VCaP (cell line): ENCODE measurements around the gene BCL10.
"Not testable (repeated sequence)": the region's sequence is repeated elsewhere in the genome, so short reads cannot be mapped to it uniquely, and the experiment has no call there.

Experiments
- H3K27ac ChIP-seq: fragments of 450-650 bp; 2 replicates; pipeline ENCODE4 v1.5.1; 2017
- TF ChIP-seq, protein P1 (sequence below): fragments of 450-650 bp; conservative IDR thresholded peaks from 2 replicates; pipeline ENCODE4 v1.5.1; 2017; ENCODE audit warnings: mild to moderate bottlenecking, moderate library complexity

The BCL10 gene

DNA sequence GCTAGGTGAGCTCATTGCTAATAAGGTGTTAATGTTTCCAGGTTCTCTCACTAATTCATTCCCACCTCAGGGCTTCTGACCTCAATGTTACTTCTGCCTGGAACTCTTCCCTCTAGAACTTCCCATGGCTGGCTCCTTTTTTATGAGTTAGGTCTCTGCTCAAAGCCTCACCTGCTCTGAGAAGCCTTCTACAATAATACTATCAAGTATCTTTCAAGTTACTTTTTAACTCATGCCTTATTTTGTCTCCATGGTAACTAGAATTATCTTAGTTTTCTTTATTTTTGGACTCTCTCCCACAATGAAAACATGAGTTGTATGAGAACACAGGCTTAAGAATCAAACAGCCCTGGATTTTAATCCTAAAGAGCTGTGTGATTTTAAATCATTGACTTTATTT is 13.4 kb downstream of the BCL10 start:
- TF ChIP-seq, protein P1, sequence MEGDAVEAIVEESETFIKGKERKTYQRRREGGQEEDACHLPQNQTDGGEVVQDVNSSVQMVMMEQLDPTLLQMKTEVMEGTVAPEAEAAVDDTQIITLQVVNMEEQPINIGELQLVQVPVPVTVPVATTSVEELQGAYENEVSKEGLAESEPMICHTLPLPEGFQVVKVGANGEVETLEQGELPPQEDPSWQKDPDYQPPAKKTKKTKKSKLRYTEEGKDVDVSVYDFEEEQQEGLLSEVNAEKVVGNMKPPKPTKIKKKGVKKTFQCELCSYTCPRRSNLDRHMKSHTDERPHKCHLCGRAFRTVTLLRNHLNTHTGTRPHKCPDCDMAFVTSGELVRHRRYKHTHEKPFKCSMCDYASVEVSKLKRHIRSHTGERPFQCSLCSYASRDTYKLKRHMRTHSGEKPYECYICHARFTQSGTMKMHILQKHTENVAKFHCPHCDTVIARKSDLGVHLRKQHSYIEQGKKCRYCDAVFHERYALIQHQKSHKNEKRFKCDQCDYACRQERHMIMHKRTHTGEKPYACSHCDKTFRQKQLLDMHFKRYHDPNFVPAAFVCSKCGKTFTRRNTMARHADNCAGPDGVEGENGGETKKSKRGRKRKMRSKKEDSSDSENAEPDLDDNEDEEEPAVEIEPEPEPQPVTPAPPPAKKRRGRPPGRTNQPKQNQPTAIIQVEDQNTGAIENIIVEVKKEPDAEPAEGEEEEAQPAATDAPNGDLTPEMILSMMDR: no peak
- no peak overlapping the region for H3K27ac ChIP-seq

DNA sequence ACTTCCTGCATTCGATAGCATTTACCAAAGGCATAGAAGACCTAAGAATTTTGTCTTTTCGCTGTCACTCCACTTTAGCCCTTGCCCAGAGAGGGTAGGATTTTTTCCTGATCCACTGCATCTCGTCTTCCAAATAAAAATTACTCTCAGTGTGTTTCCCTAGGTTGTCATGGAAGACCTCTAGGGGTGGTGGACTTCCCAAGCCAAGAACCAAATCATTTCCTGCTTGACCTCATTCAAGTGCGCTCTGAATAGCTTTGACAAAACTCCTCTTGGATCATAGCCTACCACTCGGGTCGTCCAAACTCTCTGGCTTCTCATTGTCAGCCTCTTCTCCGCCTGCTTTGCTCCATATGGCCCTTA is 16.5 kb downstream of the BCL10 start:
- TF ChIP-seq, protein P1: peak; percentile 65
- H3K27ac ChIP-seq: peak overlapping the region; percentile 73

DNA sequence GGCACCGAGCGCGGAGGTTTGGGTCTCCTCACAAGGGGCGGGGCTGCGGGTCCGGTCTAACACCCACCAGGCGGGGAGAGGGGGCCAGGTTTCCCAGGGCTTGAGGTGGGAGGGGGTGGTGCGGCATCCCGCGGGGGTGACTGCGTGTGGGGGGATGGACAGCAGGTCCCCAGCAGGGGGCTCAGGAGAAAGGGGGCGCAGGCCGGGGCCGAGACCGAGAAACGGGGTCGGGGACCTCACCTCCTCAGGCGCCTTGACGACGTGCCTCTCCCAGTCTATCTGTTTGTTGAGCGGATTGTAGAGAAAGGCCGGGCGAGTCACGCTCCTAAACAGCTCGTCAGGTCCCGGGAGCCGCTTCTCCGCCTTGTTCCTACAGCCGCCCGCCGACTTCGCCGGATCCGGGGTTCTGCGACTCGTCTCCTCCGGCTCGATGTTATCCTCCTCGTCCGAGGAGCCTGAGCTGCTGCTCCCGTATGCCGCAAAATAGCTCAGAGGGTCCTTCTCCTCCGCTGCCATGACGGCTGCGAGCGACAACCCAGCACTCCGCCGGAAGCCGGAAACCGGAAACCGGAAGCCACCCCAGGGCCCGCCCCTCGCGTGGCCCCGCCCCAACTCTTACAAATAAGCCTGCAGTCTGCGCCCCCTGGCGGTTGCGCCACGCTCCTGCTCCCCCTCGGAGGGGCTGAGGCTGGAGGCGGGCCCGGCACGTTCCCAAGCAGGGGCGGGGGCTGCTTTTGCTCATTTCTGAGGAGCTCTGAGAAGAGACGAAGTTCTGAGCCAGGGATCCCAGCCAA is 17.1 kb downstream of the BCL10 start, which contains the start of gene C1orf52:
C1orf52 (minus strand) TSS at position 545 of the 794 bp plus-strand sequence; CDS start at position 516, 29 bp downstream.
- TF ChIP-seq, protein P1: peak; percentile 98
- peak within 1 kb of the TSS; percentile 73 for H3K27ac ChIP-seq

DNA sequence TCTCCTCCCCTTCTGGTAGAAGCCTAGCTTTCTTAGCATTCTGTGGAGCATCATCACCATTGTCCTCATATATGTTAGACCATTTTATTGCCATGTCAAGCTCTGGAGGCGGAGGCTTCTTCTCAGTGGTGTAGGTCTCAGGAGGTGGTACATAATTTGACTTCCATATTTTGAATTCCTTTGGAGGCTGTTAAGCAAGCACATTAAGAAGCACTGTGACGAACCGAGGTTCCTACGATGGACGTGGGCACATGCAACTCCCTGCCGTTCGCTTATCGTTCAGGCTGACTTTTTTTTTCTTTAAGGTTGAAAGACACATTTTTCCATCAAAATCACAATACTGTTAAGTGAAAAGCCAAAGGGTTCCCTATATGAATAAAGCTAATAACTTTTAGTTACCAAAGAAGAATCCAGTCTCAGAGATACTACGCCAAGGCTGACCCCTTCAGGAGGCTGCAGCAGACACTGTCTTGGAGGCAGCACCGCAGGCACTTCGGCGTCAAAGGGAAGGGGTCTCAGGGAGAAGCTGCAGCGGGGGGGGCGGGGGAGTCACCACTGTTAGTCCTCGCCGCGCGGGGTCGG is 17.8 kb downstream of the BCL10 start:
- H3K27ac ChIP-seq: peak overlapping the region; percentile 73

DNA sequence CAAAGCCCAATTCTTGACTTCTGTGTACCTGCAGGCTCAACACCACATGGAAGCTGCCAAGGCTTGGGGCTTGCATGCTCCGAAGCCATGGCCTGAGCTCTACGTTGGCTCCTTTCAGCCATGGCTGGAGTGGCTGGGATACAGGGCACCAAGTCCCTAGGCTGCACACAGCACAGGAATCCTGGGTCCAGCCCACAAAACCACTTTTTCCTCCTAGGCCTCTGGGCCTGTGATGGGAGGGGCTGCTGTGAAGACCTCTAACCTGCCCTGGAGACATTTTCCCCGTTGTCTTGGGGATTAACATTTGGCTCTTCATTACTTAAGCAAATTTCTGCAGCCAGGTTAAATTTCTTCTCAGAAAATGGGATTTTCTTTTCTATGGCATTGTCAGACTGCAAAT is 27.4 kb downstream of the BCL10 start:
- H3K27ac ChIP-seq: not testable (repeated sequence)

More for the DNA sequence above, 17.8 kb downstream of the BCL10 start:
- TF ChIP-seq, protein P1: no peak

DNA sequence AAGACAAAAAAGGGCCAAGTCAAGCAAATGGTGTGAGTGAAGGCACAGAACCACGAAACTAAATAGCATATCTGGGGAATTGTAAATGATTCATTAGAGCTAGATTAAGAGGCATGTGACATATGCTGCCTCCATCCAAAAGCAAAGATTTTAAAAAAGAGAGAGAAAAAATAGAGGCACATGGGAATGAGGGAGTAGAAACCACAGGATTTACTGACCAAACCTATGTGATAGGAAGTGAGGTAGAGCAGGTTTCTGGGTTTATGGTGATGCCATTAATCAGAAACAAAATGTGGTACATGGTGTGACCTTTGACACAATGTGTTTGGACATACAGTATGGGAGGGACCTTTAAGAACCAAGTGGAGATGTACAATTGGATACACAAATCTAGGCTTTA is 30.5 kb downstream of the BCL10 start:
- H3K27ac ChIP-seq: no peak overlapping the region
- TF ChIP-seq, protein P1: no peak

DNA sequence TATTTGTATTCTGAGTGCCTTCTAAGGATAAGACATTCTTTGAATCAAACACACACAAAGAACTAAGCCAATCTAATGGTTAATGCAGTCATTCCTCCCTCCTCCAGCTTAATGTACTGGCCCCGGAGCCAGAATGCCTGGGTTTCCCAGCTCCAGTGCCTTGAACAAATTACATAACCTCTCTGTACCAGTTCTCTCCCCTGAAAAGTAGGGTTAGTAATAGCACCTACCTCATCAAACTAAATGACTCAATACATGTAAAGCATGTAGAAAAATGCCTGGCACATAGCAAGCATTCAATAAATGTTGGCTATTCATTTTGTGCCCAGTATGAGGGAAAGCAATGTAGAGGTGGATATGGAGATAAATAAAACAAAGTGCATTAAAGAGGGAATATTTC is 31.0 kb downstream of the BCL10 start:
- TF ChIP-seq, protein P1: no peak
- no peak overlapping the region for H3K27ac ChIP-seq
